GM12878 (cell line): Measurements from ENCODE around the gene PI4K2A. TPM values are rescaled to one million over a fixed set of nuclear protein-coding genes. Genes with fewer than 3 reads are reported as not detected.

Source experiments
- ATAC-seq: fragments of 200-7000 bp; cut with Tn5 transposase; 3 replicates; pipeline ENCODE4 v1.9.1; 2020; ENCODE audit warnings: mild to moderate bottlenecking, moderate library complexity
- BruUV-seq: library from RNA; stranded (reverse); fragments of 400-500 nt; replicated peaks from 2 replicates; lab custom pipeline; 2021; lab: Mats Ljungman, UMichigan
- CTCF ChIA-PET: fragments of 300-600 bp; sonication (Branson Sonifier 250); formaldehyde crosslinking; extraction: SDS; loops from one replicate; lab custom pipeline; 2021; ENCODE audit warnings: inconsistent platforms; lab: Yijun Ruan, JAX
- POLR2A ChIA-PET: fragments of 350-600 bp; formaldehyde crosslinking; extraction: SDS; loops from one replicate; lab custom pipeline; 2021; ENCODE audit warnings: inconsistent platforms; lab: Charles Lee
- RAD21 ChIA-PET: fragments of 300-600 bp; sonication (Branson Sonifier 250); formaldehyde crosslinking; loops from one replicate; lab custom pipeline; 2023; ENCODE audit warnings: antibody characterized with exemption; ENCODE audit not compliant: unreplicated experiment; lab: Charles Lee
- SMC1A ChIA-PET: fragments of 300-600 bp; sonication (Branson Sonifier 250); formaldehyde crosslinking; loops from one replicate; lab custom pipeline; 2023; ENCODE audit not compliant: unreplicated experiment, uncharacterized antibody; lab: Charles Lee
- DNase-seq: peaks from one replicate; pipeline ENCODE4 v3.0.0-alpha.2; 2011; ENCODE audit warnings: low read depth, low spot score
- FAIRE-seq: peaks from 3 replicates; lab custom pipeline; 2011; peaks lifted over from hg19 to GRCh38; lab: Jason Lieb, UNC
- H2AFZ ChIP-seq: 2 replicates; pipeline ENCODE4 v1.6.0; 2011; ENCODE audit warnings: low read depth, low read length, control low read depth; ENCODE audit not compliant: control insufficient read depth
- H3K27ac ChIP-seq: 2 replicates; pipeline ENCODE4 v1.5.1; 2011; ENCODE audit warnings: control low read depth; ENCODE audit not compliant: control insufficient read depth, insufficient read depth
- H3K27me3 ChIP-seq, 2 experiments: replicated peaks in 1 of 2; 2 replicates each; pipeline versions ENCODE4 v1.6.0 to v1.6.1; 2011; ENCODE audit warnings: low read length in 1 of 2; ENCODE audit not compliant: control insufficient read depth in 2 of 2, insufficient read depth in 2 of 2
- H3K36me3 ChIP-seq, 2 experiments: 2 replicates each; pipeline ENCODE4 v1.5.1; 2011; ENCODE audit warnings: low read length in 1 of 2; ENCODE audit not compliant: control insufficient read depth in 2 of 2, insufficient read depth in 2 of 2
- H3K4me1 ChIP-seq: 2 replicates; pipeline ENCODE4 v1.6.1; 2011; ENCODE audit warnings: mild to moderate bottlenecking, low read length, moderate library complexity, mixed read lengths; ENCODE audit not compliant: control insufficient read depth, insufficient read depth
- H3K4me2 ChIP-seq: 2 replicates; pipeline ENCODE4 v1.6.0; 2011; ENCODE audit warnings: control low read depth; ENCODE audit not compliant: control insufficient read depth, insufficient read depth
- H3K4me3 ChIP-seq: fragments of 200-600 bp; sonication (generic); 2 replicates; pipeline ENCODE4 v1.5.1; 2016
- H3K79me2 ChIP-seq: 2 replicates; pipeline ENCODE4 v1.6.0; 2011; ENCODE audit warnings: low read length; ENCODE audit not compliant: control insufficient read depth, insufficient read depth
- H3K9ac ChIP-seq: 2 replicates; pipeline ENCODE4 v1.8.0; 2011; ENCODE audit warnings: low read length, control low read depth, mixed read lengths; ENCODE audit not compliant: control insufficient read depth, insufficient read depth
- H3K9me3 ChIP-seq: replicated peaks from 3 replicates; pipeline ENCODE4 v1.5.1; 2011; ENCODE audit warnings: mild to moderate bottlenecking, low read length; ENCODE audit not compliant: control insufficient read depth, insufficient read depth
- H4K20me1 ChIP-seq: 2 replicates; pipeline ENCODE4 v1.6.0; 2011; ENCODE audit not compliant: control insufficient read depth, insufficient read depth
- BACH1 ChIP-seq: fragments of 450-650 bp; IDR thresholded peaks from 2 replicates; pipeline ENCODE4 v1.6.1; 2017; ENCODE audit warnings: mild to moderate bottlenecking, borderline replicate concordance
- CHD1 ChIP-seq: IDR thresholded peaks from 2 replicates; pipeline ENCODE4 v1.6.1; 2012; ENCODE audit warnings: low read depth, low read length, improper control_type of control experiment
- IRF3 ChIP-seq: fragments of 450-650 bp; IDR thresholded peaks from 2 replicates; pipeline ENCODE4 v1.6.1; 2014; ENCODE audit warnings: mild to moderate bottlenecking
- KLF5 ChIP-seq: fragments of 450-650 bp; IDR thresholded peaks from 2 replicates; pipeline ENCODE4 v1.6.1; 2014; ENCODE audit warnings: mild to moderate bottlenecking; ENCODE audit not compliant: partially characterized antibody
- MYB ChIP-seq: fragments of 150-350 bp; IDR thresholded peaks from 2 replicates; pipeline ENCODE4 v1.6.1; 2014; ENCODE audit warnings: mild to moderate bottlenecking, low read depth, low read length, borderline replicate concordance
- NR2C1 ChIP-seq: fragments of 450-650 bp; IDR thresholded peaks from 2 replicates; pipeline ENCODE4 v1.6.1; 2017; ENCODE audit warnings: antibody characterized with exemption, mild to moderate bottlenecking, moderate library complexity
- PBX3 ChIP-seq: IDR thresholded peaks from 2 replicates; pipeline ENCODE4 v1.6.1; 2011; ENCODE audit warnings: mild to moderate bottlenecking, low read depth, low read length, moderate library complexity; ENCODE audit not compliant: insufficient replicate concordance
- RBBP5 ChIP-seq: fragments of 200-600 bp; sonication (generic); conservative IDR thresholded peaks from 2 replicates; pipeline ENCODE4 v1.6.1; 2016
- SMC3 ChIP-seq: IDR thresholded peaks from 2 replicates; pipeline ENCODE4 v1.6.1; 2011; ENCODE audit warnings: low read length, improper control_type of control experiment, borderline replicate concordance
- USF2 ChIP-seq: IDR thresholded peaks from 2 replicates; pipeline ENCODE4 v1.6.1; 2011; ENCODE audit warnings: low read depth, low read length, improper control_type of control experiment, borderline replicate concordance
- ZNF274 ChIP-seq: IDR thresholded peaks from one replicate; pipeline ENCODE4 v1.8.0; 2011; ENCODE audit not compliant: insufficient read length, insufficient read depth
- WGBS: methylation state at CpG from one replicate; pipeline ENCODE4 v1.1.6; 2016; ENCODE audit warnings: low lambda C conversion rate; ENCODE audit not compliant: insufficient replicate concordance, insufficient coverage; ENCODE audit errors: missing lambda C conversion rate; 5-methylcytosine and 5-hydroxymethylcytosine counted together
- in situ Hi-C: fragments of 300-500 bp; cut with MboI; formaldehyde crosslinking; loops from 9 replicates; pipeline ENCODE4 v1.14.3; 2018; ENCODE audit warnings: mixed read lengths
- intact Hi-C: fragments of 100-400 bp; cut with micrococcal nuclease; formaldehyde crosslinking; loops from one replicate; pipeline ENCODE4 v1.14.2; 2022; ENCODE audit not compliant: unreplicated experiment
- polyA plus RNA-seq, 11 experiments: library from polyadenylated mRNA; depleted of rRNA in 4 of 11; unstranded in 6 of 11; stranded (reverse) in 5 of 11; fragments of >200 nt; fragmentation: Nextera tagmentation in 4 of 11; fragmentation: Illumina TruSeq in 1 of 11; extraction: Ambion mirVana in 4 of 11; extraction: Trizol in 1 of 11; gene quantifications; 1 replicate in 1 of 11; 2 replicates in 10 of 11; pipeline versions ENCODE4 v1.2.1 to v1.2.3, GENCODE V29; 2011 to 2016; ENCODE audit warnings: inconsistent platforms in 2 of 11, missing spikeins in 2 of 11, low read depth in 1 of 11
- total RNA-seq, 4 experiments: library from RNA; depleted of rRNA in 3 of 4; stranded (reverse); fragments of >200 nt in 3 of 4; fragmentation: Illumina TruSeq in 1 of 4; extraction: Trizol in 1 of 4; gene quantifications; 2 replicates each; pipeline versions ENCODE4 v1.2.1 to v1.2.3, GENCODE V29; 2013 to 2021

The PI4K2A gene
- total and polyA plus RNA-seq, 10 of the 15 experiments (the other 5 are each of a cell fraction or from before 2014, with no cell fraction given) = 1.5 to 14.5 (median 10.0) TPM

- no peaks in the 10 kb centered on the region for H3K9me3 ChIP-seq
- no peak overlapping the region for H3K4me3 ChIP-seq
- RAD21 ChIA-PET = no interaction called here
- no peaks in the 10 kb centered on the region for H3K79me2 ChIP-seq
- no peak overlapping the region for H3K27ac ChIP-seq
- H3K4me1 ChIP-seq = no peaks in the 10 kb centered on the region
- TF ChIP-seq ZNF274 (no peak), SMC3 (no peak)
- intact Hi-C loops = no loop called here
- no peaks in the 10 kb centered on the region for H4K20me1 ChIP-seq
- H3K9ac ChIP-seq = no peak overlapping the region
- ATAC-seq = no peak
- WGBS = 92% methylated on average over 2 of the region's 4 CpGs
- H3K4me2 ChIP-seq = no peak overlapping the region
- H2AFZ ChIP-seq = no peak overlapping the region
- SMC1A ChIA-PET = no interaction called here
- BruUV-seq = no TSS peak
- DNase-seq = no peak
- in situ Hi-C loops = no loop called here
- POLR2A ChIA-PET = interaction anchor here (0.7 kb wide), 1 partner anchor 43 kb away, joined by 8 read pairs; no protein-coding TSS in a partner anchor
- CTCF ChIA-PET = no interaction called here
- no peaks in the 10 kb centered on the region for H3K36me3 ChIP-seq
- no peaks in the 10 kb centered on the region for H3K27me3 ChIP-seq
- FAIRE-seq = no peak
Measured at GRCh38 chr10:97618285-97618684, 22.2 kb upstream of the PI4K2A start.

- no peak overlapping the region for H3K4me3 ChIP-seq
- H3K27ac ChIP-seq = no peak overlapping the region
- SMC1A ChIA-PET = no interaction called here
- H3K36me3 ChIP-seq = no peaks in the 10 kb centered on the region
- BruUV-seq = no TSS peak
- 60% methylated on average over 4 of the region's 4 CpGs for WGBS
- H3K79me2 ChIP-seq = no peaks in the 10 kb centered on the region
- no peaks in the 10 kb centered on the region for H3K27me3 ChIP-seq
- intact Hi-C loops = no loop called here
- ATAC-seq (no peak), FAIRE-seq (no peak), DNase-seq (no peak)
- RAD21 ChIA-PET = no interaction called here
- no peaks in the 10 kb centered on the region for H3K9me3 ChIP-seq
- POLR2A ChIA-PET = interaction anchor here (0.7 kb wide), 1 partner anchor 43 kb away, joined by 8 read pairs; no protein-coding TSS in a partner anchor
- H3K9ac ChIP-seq = no peak overlapping the region
- no peaks in the 10 kb centered on the region for H3K4me1 ChIP-seq
- no peaks in the 10 kb centered on the region for H4K20me1 ChIP-seq
- no peak overlapping the region for H3K4me2 ChIP-seq
- in situ Hi-C loops = no loop called here
- CTCF ChIA-PET = interaction anchor here (0.8 kb wide), 1 partner anchor 46 kb away, joined by 3 read pairs; the partner anchor contains the start of gene ANKRD2
- H2AFZ ChIP-seq = no peak overlapping the region
- TF ChIP-seq KLF5 (no peak), USF2 (no peak), SMC3 (no peak), PBX3 (no peak), IRF3 (no peak), RBBP5 (no peak), BACH1 (no peak), CHD1 (no peak), NR2C1 (no peak), MYB (no peak)
Measured at GRCh38 chr10:97618733-97619132, 21.7 kb upstream of the PI4K2A start.
